Stomach smooth muscle (tissue), 2 donors: ENCODE measurements around the gene LSM14B.

ENCODE experiments used
- H3K27ac ChIP-seq: one replicate; pipeline ENCODE4 v1.7.0; 2013; ENCODE audit warnings: mild to moderate bottlenecking, low read length, inconsistent platforms
- H3K27me3 ChIP-seq, 2 donors: one replicate each; pipeline ENCODE4 v1.7.0; 2013; ENCODE audit warnings: low read length in 2 of 2; ENCODE audit not compliant: insufficient read depth in 2 of 2, control insufficient read depth in 1 of 2
- H3K36me3 ChIP-seq, 2 donors: one replicate each; pipeline ENCODE4 v1.7.0; 2013; ENCODE audit warnings: low read length in 2 of 2; ENCODE audit not compliant: control insufficient read depth in 2 of 2, insufficient read depth in 2 of 2
- H3K4me1 ChIP-seq: one replicate; pipeline ENCODE4 v1.7.0; 2013; ENCODE audit warnings: low read length; ENCODE audit not compliant: control insufficient read depth, insufficient read depth
- H3K4me3 ChIP-seq, 2 donors: one replicate each; pipeline ENCODE4 v1.7.0; 2013; ENCODE audit warnings: low read length in 2 of 2
- H3K9ac ChIP-seq, 2 donors: one replicate each; pipeline ENCODE4 v1.7.0; 2013; ENCODE audit warnings: low read length in 2 of 2, mild to moderate bottlenecking in 1 of 2
- H3K9me3 ChIP-seq, 2 donors: one replicate each; pipeline ENCODE4 v1.7.0; 2013; ENCODE audit warnings: low read length in 2 of 2; ENCODE audit not compliant: control insufficient read depth in 2 of 2
- donor health status: healthy.
- donor health status: Pancreatic carcinoma.

LSM14B gene

GRCh38 chr20:62089393-62089792 lies 32.9 kb upstream of the LSM14B start:
- Histone ChIP-seq H3K9me3 (peaks cover 0 to 4% of the 10 kb centered on the region in 2 donors), H3K9ac (no peak overlapping the region)

GRCh38 chr20:62096421-62097380 lies 25.6 kb upstream of the LSM14B start:
- Histone ChIP-seq H3K9me3 (peaks cover 4 to 8% of the 10 kb centered on the region in 2 donors), H3K9ac (no peak overlapping the region), H3K36me3 (no peaks in the 10 kb centered on the region), H3K4me1 (no peaks in the 10 kb centered on the region), H3K4me3 (no peak overlapping the region), H3K27me3 (peaks cover 0 to 5% of the 10 kb centered on the region in 2 donors), H3K27ac (no peak overlapping the region)

More at GRCh38 chr20:62089393-62089792, 32.9 kb upstream of the LSM14B start:
- Histone ChIP-seq H3K4me1 (no peaks in the 10 kb centered on the region), H3K27me3 (peaks cover 7 to 17% of the 10 kb centered on the region in 2 donors), H3K4me3 (no peak overlapping the region), H3K36me3 (no peaks in the 10 kb centered on the region), H3K27ac (no peak overlapping the region)

GRCh38 chr20:62097881-62098407 lies 24.3 kb upstream of the LSM14B start:
- H3K4me3 ChIP-seq = no peak overlapping the region
- H3K9ac ChIP-seq = no peak overlapping the region
- no peaks in the 10 kb centered on the region for H3K4me1 ChIP-seq
- H3K27me3 ChIP-seq = peaks cover 0 to 10% of the 10 kb centered on the region in 2 donors
- no peak overlapping the region for H3K27ac ChIP-seq
- peaks cover 0 to 11% of the 10 kb centered on the region in 2 donors for H3K9me3 ChIP-seq
- H3K36me3 ChIP-seq = no peaks in the 10 kb centered on the region

- Histone ChIP-seq H3K4me1 (no peaks in the 10 kb centered on the region), H3K36me3 (no peaks in the 10 kb centered on the region), H3K9ac (no peak overlapping the region), H3K9me3 (peaks cover 0 to 11% of the 10 kb centered on the region in 2 donors), H3K27ac (no peak overlapping the region), H3K4me3 (no peak overlapping the region), H3K27me3 (peaks cover 0 to 8% of the 10 kb centered on the region in 2 donors)
These were observed 21.2 kb upstream of the LSM14B start for GRCh38 chr20:62101078-62101477.

- Histone ChIP-seq H3K4me3 (no peak overlapping the region), H3K4me1 (no peaks in the 10 kb centered on the region), H3K9ac (no peak overlapping the region), H3K9me3 (peaks cover 2 to 26% of the 10 kb centered on the region in 2 donors), H3K27ac (no peak overlapping the region), H3K36me3 (no peaks in the 10 kb centered on the region), H3K27me3 (peaks cover 0 to 8% of the 10 kb centered on the region in 2 donors)
These were observed 18.6 kb upstream of the LSM14B start for GRCh38 chr20:62103508-62104233.

- H3K27ac ChIP-seq = no peak overlapping the region
- H3K4me3 ChIP-seq = no peak overlapping the region
- H3K27me3 ChIP-seq = peaks cover 0 to 8% of the 10 kb centered on the region in 2 donors
- no peak overlapping the region for H3K9ac ChIP-seq
- H3K9me3 ChIP-seq = peaks cover 3 to 31% of the 10 kb centered on the region in 2 donors
- H3K4me1 ChIP-seq = no peaks in the 10 kb centered on the region
- H3K36me3 ChIP-seq = no peaks in the 10 kb centered on the region
These were observed 18.0 kb upstream of the LSM14B start for GRCh38 chr20:62104234-62104789.

- peaks cover 0 to 8% of the 10 kb centered on the region in 2 donors for H3K27me3 ChIP-seq
- no peak overlapping the region for H3K9ac ChIP-seq
- no peaks in the 10 kb centered on the region for H3K4me1 ChIP-seq
- no peak overlapping the region for H3K27ac ChIP-seq
- no peaks in the 10 kb centered on the region for H3K36me3 ChIP-seq
- peaks cover 3 to 34% of the 10 kb centered on the region in 2 donors for H3K9me3 ChIP-seq
- H3K4me3 ChIP-seq = no peak overlapping the region
These were observed 17.4 kb upstream of the LSM14B start for GRCh38 chr20:62104791-62105345.

- H3K4me3 ChIP-seq = no peak overlapping the region
- H3K27ac ChIP-seq = no peak overlapping the region
- H3K9me3 ChIP-seq = peaks cover 5 to 36% of the 10 kb centered on the region in 2 donors
- no peaks in the 10 kb centered on the region for H3K4me1 ChIP-seq
- no peak overlapping the region for H3K9ac ChIP-seq
- peaks cover 0 to 8% of the 10 kb centered on the region in 2 donors for H3K27me3 ChIP-seq
- no peaks in the 10 kb centered on the region for H3K36me3 ChIP-seq
These were observed 16.7 kb upstream of the LSM14B start for GRCh38 chr20:62105592-62105991.

- peaks cover 3 to 4% of the 10 kb centered on the region in 2 donors for H3K27me3 ChIP-seq
- no peaks in the 10 kb centered on the region for H3K4me1 ChIP-seq
- H3K9ac ChIP-seq = no peak overlapping the region
- H3K9me3 ChIP-seq = peaks cover 5 to 49% of the 10 kb centered on the region in 2 donors
- H3K36me3 ChIP-seq = no peaks in the 10 kb centered on the region
- H3K4me3 ChIP-seq = no peak overlapping the region
- no peak overlapping the region for H3K27ac ChIP-seq
These were observed 11.1 kb upstream of the LSM14B start for GRCh38 chr20:62111148-62111547.

GRCh38 chr20:62112368-62112767 lies 9.9 kb upstream of the LSM14B start:
- H3K4me3 ChIP-seq = peak overlapping the region in 1 of 2 donors; percentile 16
- H3K36me3 ChIP-seq = no peaks in the 10 kb centered on the region
- no peaks in the 10 kb centered on the region for H3K4me1 ChIP-seq
- peaks cover 5 to 46% of the 10 kb centered on the region in 2 donors for H3K9me3 ChIP-seq
- H3K27me3 ChIP-seq = peaks cover 7 to 10% of the 10 kb centered on the region in 2 donors
- H3K27ac ChIP-seq = no peak overlapping the region
- H3K9ac ChIP-seq = no peak overlapping the region
